ENCODE results near the gene ACSL1.

Gene ACSL1

GRCh38 chr4:184796906-184797305, 28.9 kb downstream of the ACSL1 start:
- H3K36me3 ChIP-seq (ENCODE audit: insufficient read depth, low read length) = peaks cover 8% of the 10 kb centered on the region
- H3K27ac ChIP-seq (ENCODE audit: low read depth, low read length) = no peak overlapping the region
- no peaks in the 10 kb centered on the region for H3K27me3 ChIP-seq (ENCODE audit: control insufficient read depth in 1 of 2, insufficient read depth in 2 of 2, low read length in 2 of 2)
- H3K4me1 ChIP-seq (ENCODE audit: insufficient read depth, low read length) = no peaks in the 10 kb centered on the region
- no peaks in the 10 kb centered on the region for H3K9me3 ChIP-seq (ENCODE audit: low read length)
- H3K9ac ChIP-seq (ENCODE audit: low read length) = no peak overlapping the region
- H3K4me3 ChIP-seq (ENCODE audit: low read depth in 1 of 2, low read length in 2 of 2) = no peak overlapping the region

- no peaks in the 10 kb centered on the region for H3K4me1 ChIP-seq (ENCODE audit: insufficient read depth, low read length)
- H3K9me3 ChIP-seq (ENCODE audit: low read length) = no peaks in the 10 kb centered on the region
- H3K9ac ChIP-seq (ENCODE audit: low read length) = no peak overlapping the region
- H3K4me3 ChIP-seq (ENCODE audit: low read depth in 1 of 2, low read length in 2 of 2) = no peak overlapping the region
- no peaks in the 10 kb centered on the region for H3K27me3 ChIP-seq (ENCODE audit: control insufficient read depth in 1 of 2, insufficient read depth in 2 of 2, low read length in 2 of 2)
- peaks cover 8% of the 10 kb centered on the region for H3K36me3 ChIP-seq (ENCODE audit: insufficient read depth, low read length)
- no peak overlapping the region for H3K27ac ChIP-seq (ENCODE audit: low read depth, low read length)
Measured at GRCh38 chr4:184795214-184795844, 30.4 kb downstream of the ACSL1 start.

- H3K4me1 ChIP-seq (ENCODE audit: insufficient read depth, low read length) = no peaks in the 10 kb centered on the region
- no peak overlapping the region for H3K27ac ChIP-seq (ENCODE audit: low read depth, low read length)
- H3K9ac ChIP-seq (ENCODE audit: low read length) = no peak overlapping the region
- no peaks in the 10 kb centered on the region for H3K9me3 ChIP-seq (ENCODE audit: low read length)
- H3K27me3 ChIP-seq (ENCODE audit: control insufficient read depth in 1 of 2, insufficient read depth in 2 of 2, low read length in 2 of 2) = no peaks in the 10 kb centered on the region
- peaks cover 8% of the 10 kb centered on the region for H3K36me3 ChIP-seq (ENCODE audit: insufficient read depth, low read length)
- H3K4me3 ChIP-seq (ENCODE audit: low read depth in 1 of 2, low read length in 2 of 2) = no peak overlapping the region
Measured at GRCh38 chr4:184794470-184794869, 31.3 kb downstream of the ACSL1 start.

GRCh38 chr4:184793735-184794355, 31.9 kb downstream of the ACSL1 start:
- Histone ChIP-seq H3K4me1 (ENCODE audit: insufficient read depth, low read length) (no peaks in the 10 kb centered on the region), H3K9me3 (ENCODE audit: low read length) (no peaks in the 10 kb centered on the region), H3K27ac (ENCODE audit: low read depth, low read length) (no peak overlapping the region), H3K4me3 (ENCODE audit: low read depth in 1 of 2, low read length in 2 of 2) (no peak overlapping the region), H3K9ac (ENCODE audit: low read length) (no peak overlapping the region), H3K27me3 (ENCODE audit: control insufficient read depth in 1 of 2, insufficient read depth in 2 of 2, low read length in 2 of 2) (no peaks in the 10 kb centered on the region), H3K36me3 (ENCODE audit: insufficient read depth, low read length) (peaks cover 8% of the 10 kb centered on the region)

- H3K9ac ChIP-seq (ENCODE audit: low read length) = no peak overlapping the region
- peaks cover 13% of the 10 kb centered on the region for H3K36me3 ChIP-seq (ENCODE audit: insufficient read depth, low read length)
- H3K9me3 ChIP-seq (ENCODE audit: low read length) = no peaks in the 10 kb centered on the region
- no peak overlapping the region for H3K27ac ChIP-seq (ENCODE audit: low read depth, low read length)
- no peaks in the 10 kb centered on the region for H3K4me1 ChIP-seq (ENCODE audit: insufficient read depth, low read length)
- H3K4me3 ChIP-seq (ENCODE audit: low read depth in 1 of 2, low read length in 2 of 2) = no peak overlapping the region
- no peaks in the 10 kb centered on the region for H3K27me3 ChIP-seq (ENCODE audit: control insufficient read depth in 1 of 2, insufficient read depth in 2 of 2, low read length in 2 of 2)
Measured at GRCh38 chr4:184792950-184793555, 32.7 kb downstream of the ACSL1 start.

GRCh38 chr4:184792334-184792733, 33.4 kb downstream of the ACSL1 start:
- no peak overlapping the region for H3K27ac ChIP-seq (ENCODE audit: low read depth, low read length)

GRCh38 chr4:184790826-184791225, 34.9 kb downstream of the ACSL1 start:
- no peak overlapping the region for H3K27ac ChIP-seq (ENCODE audit: low read depth, low read length)
- H3K9me3 ChIP-seq (ENCODE audit: low read length) = no peaks in the 10 kb centered on the region
- H3K4me1 ChIP-seq (ENCODE audit: insufficient read depth, low read length) = no peaks in the 10 kb centered on the region
- H3K27me3 ChIP-seq (ENCODE audit: control insufficient read depth in 1 of 2, insufficient read depth in 2 of 2, low read length in 2 of 2) = no peaks in the 10 kb centered on the region
- no peak overlapping the region for H3K4me3 ChIP-seq (ENCODE audit: low read depth in 1 of 2, low read length in 2 of 2)
- peaks cover 25% of the 10 kb centered on the region for H3K36me3 ChIP-seq (ENCODE audit: insufficient read depth, low read length)
- H3K9ac ChIP-seq (ENCODE audit: low read length) = no peak overlapping the region

More at GRCh38 chr4:184792334-184792733, 33.4 kb downstream of the ACSL1 start:
- Histone ChIP-seq H3K27me3 (ENCODE audit: control insufficient read depth in 1 of 2, insufficient read depth in 2 of 2, low read length in 2 of 2) (no peaks in the 10 kb centered on the region), H3K36me3 (ENCODE audit: insufficient read depth, low read length) (peaks cover 15% of the 10 kb centered on the region), H3K9ac (ENCODE audit: low read length) (no peak overlapping the region), H3K4me3 (ENCODE audit: low read depth in 1 of 2, low read length in 2 of 2) (no peak overlapping the region), H3K9me3 (ENCODE audit: low read length) (no peaks in the 10 kb centered on the region), H3K4me1 (ENCODE audit: insufficient read depth, low read length) (no peaks in the 10 kb centered on the region)

- Histone ChIP-seq H3K36me3 (ENCODE audit: insufficient read depth, low read length) (peaks cover 35% of the 10 kb centered on the region), H3K27ac (ENCODE audit: low read depth, low read length) (no peak overlapping the region), H3K9ac (ENCODE audit: low read length) (no peak overlapping the region), H3K27me3 (ENCODE audit: control insufficient read depth in 1 of 2, insufficient read depth in 2 of 2, low read length in 2 of 2) (no peaks in the 10 kb centered on the region), H3K4me1 (ENCODE audit: insufficient read depth, low read length) (no peaks in the 10 kb centered on the region), H3K4me3 (ENCODE audit: low read depth in 1 of 2, low read length in 2 of 2) (no peak overlapping the region), H3K9me3 (ENCODE audit: low read length) (no peaks in the 10 kb centered on the region)
Measured at GRCh38 chr4:184787766-184788503, 37.8 kb downstream of the ACSL1 start.

GRCh38 chr4:184785813-184786212, 40.0 kb downstream of the ACSL1 start:
- H3K27ac ChIP-seq (ENCODE audit: low read depth, low read length) = no peak overlapping the region
- no peak overlapping the region for H3K4me3 ChIP-seq (ENCODE audit: low read depth in 1 of 2, low read length in 2 of 2)
- no peaks in the 10 kb centered on the region for H3K4me1 ChIP-seq (ENCODE audit: insufficient read depth, low read length)
- no peaks in the 10 kb centered on the region for H3K9me3 ChIP-seq (ENCODE audit: low read length)
- H3K9ac ChIP-seq (ENCODE audit: low read length) = no peak overlapping the region
- H3K36me3 ChIP-seq (ENCODE audit: insufficient read depth, low read length) = peaks cover 40% of the 10 kb centered on the region
- no peaks in the 10 kb centered on the region for H3K27me3 ChIP-seq (ENCODE audit: control insufficient read depth in 1 of 2, insufficient read depth in 2 of 2, low read length in 2 of 2)

- Histone ChIP-seq H3K4me1 (ENCODE audit: insufficient read depth, low read length) (no peaks in the 10 kb centered on the region), H3K27me3 (ENCODE audit: control insufficient read depth in 1 of 2, insufficient read depth in 2 of 2, low read length in 2 of 2) (no peaks in the 10 kb centered on the region), H3K9me3 (ENCODE audit: low read length) (no peaks in the 10 kb centered on the region), H3K36me3 (ENCODE audit: insufficient read depth, low read length) (peaks cover 40% of the 10 kb centered on the region), H3K27ac (ENCODE audit: low read depth, low read length) (no peak overlapping the region), H3K4me3 (ENCODE audit: low read depth in 1 of 2, low read length in 2 of 2) (no peak overlapping the region), H3K9ac (ENCODE audit: low read length) (no peak overlapping the region)
Measured at GRCh38 chr4:184784628-184785257, 41.0 kb downstream of the ACSL1 start.

- Histone ChIP-seq H3K4me3 (ENCODE audit: low read depth in 1 of 2, low read length in 2 of 2) (no peak overlapping the region), H3K27ac (ENCODE audit: low read depth, low read length) (no peak overlapping the region)
Measured at GRCh38 chr4:184782731-184783373, 42.9 kb downstream of the ACSL1 start.

More at GRCh38 chr4:184782731-184783373, 42.9 kb downstream of the ACSL1 start:
- Histone ChIP-seq H3K9me3 (ENCODE audit: low read length) (no peaks in the 10 kb centered on the region), H3K9ac (ENCODE audit: low read length) (no peak overlapping the region), H3K36me3 (ENCODE audit: insufficient read depth, low read length) (peaks cover 33% of the 10 kb centered on the region), H3K4me1 (ENCODE audit: insufficient read depth, low read length) (no peaks in the 10 kb centered on the region), H3K27me3 (ENCODE audit: control insufficient read depth in 1 of 2, insufficient read depth in 2 of 2, low read length in 2 of 2) (no peaks in the 10 kb centered on the region)
